ENCODE results near the gene TNS4.

TNS4 gene

GRCh38 chr17:40448213-40448638 lies 53.2 kb downstream of the TNS4 start:
- Histone ChIP-seq H3K9ac (ENCODE audit: low read length) (no peak overlapping the region), H3K9me2 (replicated peaks; ENCODE audit: insufficient read depth, low read length) (no peaks in the 10 kb centered on the region), H3K4me1 (ENCODE audit: low read length) (peaks cover 17% of the 10 kb centered on the region), H4K20me1 (ENCODE audit: insufficient read depth, low read length) (peaks cover 3% of the 10 kb centered on the region; the same call in 1 of the 2 replicates), H3K79me2 (ENCODE audit: low read length) (no peaks in the 10 kb centered on the region), H3K36me3 (replicated peaks; ENCODE audit: insufficient read depth, low read length) (no peaks in the 10 kb centered on the region), H3F3A (ENCODE audit: insufficient read depth, low read length) (peaks cover 20% of the 10 kb centered on the region), H3K4me3 (ENCODE audit: low read length) (no peak overlapping the region), H3K9me3 (replicated peaks; ENCODE audit: insufficient read depth, low read length) (no peaks in the 10 kb centered on the region), H3K27me3 (replicated peaks; ENCODE audit: insufficient read depth, low read length) (peaks cover 73% of the 10 kb centered on the region), H2AFZ (ENCODE audit: low read length) (no peak overlapping the region), H3K4me2 (ENCODE audit: low read depth, low read length) (no peak overlapping the region), H3K27ac (ENCODE audit: low read length) (no peak overlapping the region)
- DNase-seq: no peak
- TF ChIP-seq EZH2phosphoT487 (IDR thresholded peaks at IDR 0.05; ENCODE audit: low read length): no peak
- TF ChIP-seq CTCF (IDR thresholded peaks at IDR 0.05; ENCODE audit: low read length): no peak
- no peak for TF ChIP-seq EZH2 (optimal IDR thresholded peaks at IDR 0.05; ENCODE audit: low read depth, low read length)

DNA sequence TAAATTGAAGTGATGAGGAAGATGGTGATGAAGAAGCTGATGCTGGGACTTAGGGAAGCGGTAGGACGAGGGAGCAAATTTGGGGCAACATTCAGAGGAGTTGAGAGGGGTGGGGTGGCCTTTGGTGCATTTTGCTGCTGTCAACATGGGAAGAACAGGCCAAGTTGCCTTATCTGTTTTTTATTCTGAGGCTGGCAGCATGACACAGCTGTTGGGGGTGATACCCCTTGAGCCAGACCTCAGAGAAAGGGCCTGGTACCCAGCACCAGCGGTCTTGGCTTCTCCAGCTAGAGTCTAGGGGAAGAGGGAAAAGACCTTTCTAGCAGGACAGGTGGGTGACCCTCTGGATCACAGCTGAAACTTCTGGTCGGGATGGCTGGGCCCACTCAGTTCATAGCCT lies 53.6 kb downstream of the TNS4 start:
- H4K20me1 ChIP-seq (ENCODE audit: insufficient read depth, low read length): peaks cover 3% of the 10 kb centered on the region; the same call in 1 of the 2 replicates
- no peak for TF ChIP-seq EZH2phosphoT487 (IDR thresholded peaks at IDR 0.05; ENCODE audit: low read length)
- no peak for TF ChIP-seq EZH2 (optimal IDR thresholded peaks at IDR 0.05; ENCODE audit: low read depth, low read length)
- TF ChIP-seq CTCF (IDR thresholded peaks at IDR 0.05; ENCODE audit: low read length): no peak
- no peaks in the 10 kb centered on the region for H3K36me3 ChIP-seq (replicated peaks; ENCODE audit: insufficient read depth, low read length)
- H3K4me3 ChIP-seq (ENCODE audit: low read length): no peak overlapping the region
- no peak overlapping the region for H3K4me2 ChIP-seq (ENCODE audit: low read depth, low read length)
- no peak overlapping the region for H3K27ac ChIP-seq (ENCODE audit: low read length)
- H3K79me2 ChIP-seq (ENCODE audit: low read length): no peaks in the 10 kb centered on the region
- H3K9ac ChIP-seq (ENCODE audit: low read length): no peak overlapping the region
- no peaks in the 10 kb centered on the region for H3K9me3 ChIP-seq (replicated peaks; ENCODE audit: insufficient read depth, low read length)
- H3F3A ChIP-seq (ENCODE audit: insufficient read depth, low read length): peaks cover 20% of the 10 kb centered on the region
- no peak overlapping the region for H2AFZ ChIP-seq (ENCODE audit: low read length)
- peaks cover 73% of the 10 kb centered on the region for H3K27me3 ChIP-seq (replicated peaks; ENCODE audit: insufficient read depth, low read length)
- H3K9me2 ChIP-seq (replicated peaks; ENCODE audit: insufficient read depth, low read length): no peaks in the 10 kb centered on the region
- H3K4me1 ChIP-seq (ENCODE audit: low read length): peaks cover 17% of the 10 kb centered on the region
- no peak for DNase-seq

GRCh38 chr17:40447148-40447644 lies 54.2 kb downstream of the TNS4 start:
- TF ChIP-seq EZH2phosphoT487 (IDR thresholded peaks at IDR 0.05; ENCODE audit: low read length) (no peak), EZH2 (optimal IDR thresholded peaks at IDR 0.05; ENCODE audit: low read depth, low read length) (no peak), CTCF (IDR thresholded peaks at IDR 0.05; ENCODE audit: low read length) (no peak)
- Histone ChIP-seq H3K36me3 (replicated peaks; ENCODE audit: insufficient read depth, low read length) (no peaks in the 10 kb centered on the region), H3K4me2 (ENCODE audit: low read depth, low read length) (no peak overlapping the region), H2AFZ (ENCODE audit: low read length) (no peak overlapping the region), H3K4me1 (ENCODE audit: low read length) (peaks cover 17% of the 10 kb centered on the region), H3K27ac (ENCODE audit: low read length) (no peak overlapping the region), H3K79me2 (ENCODE audit: low read length) (no peaks in the 10 kb centered on the region), H3K9ac (ENCODE audit: low read length) (no peak overlapping the region), H3K27me3 (replicated peaks; ENCODE audit: insufficient read depth, low read length) (peaks cover 74% of the 10 kb centered on the region), H3K4me3 (ENCODE audit: low read length) (no peak overlapping the region), H3K9me3 (replicated peaks; ENCODE audit: insufficient read depth, low read length) (no peaks in the 10 kb centered on the region), H3F3A (ENCODE audit: insufficient read depth, low read length) (peaks cover 20% of the 10 kb centered on the region), H4K20me1 (ENCODE audit: insufficient read depth, low read length) (peaks cover 3% of the 10 kb centered on the region; the same call in 1 of the 2 replicates), H3K9me2 (replicated peaks; ENCODE audit: insufficient read depth, low read length) (no peaks in the 10 kb centered on the region)
- DNase-seq: no peak
